ENCODE measurements around the gene PJA2. TPM values are rescaled to one million over a fixed set of nuclear protein-coding genes. Genes with fewer than 3 reads are reported as not detected.

PJA2 gene
- total RNA-seq, 1 experiment from 2014 or later = 54.4 TPM

DNA sequence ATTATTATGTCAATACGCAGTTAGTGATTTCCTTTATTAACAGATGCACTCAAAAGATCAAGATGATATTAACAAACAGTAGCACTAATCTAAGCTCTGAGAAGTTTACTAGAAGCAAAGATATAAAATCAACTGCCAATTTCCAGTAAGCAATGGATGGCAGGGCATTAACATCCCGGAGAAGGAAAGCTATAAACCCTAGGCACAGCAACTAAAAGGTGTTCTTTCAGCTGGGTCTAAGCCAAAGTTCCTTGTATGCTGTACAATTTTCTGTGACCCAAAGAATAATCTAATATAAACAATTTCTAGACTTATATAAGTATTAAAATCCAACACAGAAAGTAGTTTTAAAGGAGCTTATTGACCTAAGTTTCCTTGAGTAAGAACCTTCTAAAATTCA, 39.4 kb downstream of the PJA2 start:
- BruUV-seq (replicated peaks) = no TSS peak
- ChIA-PET POLR2A (interaction anchor here (1.3 to 2.2 kb wide), 3 partner anchors 10 to 85 kb away, joined by 4 to 6 read pairs (median 4); partner anchors contain the start of gene PJA2), CTCF (interaction anchor here (0.8 to 1.0 kb wide), 3 partner anchors 54 to 728 kb away, joined by 3 read pairs; no protein-coding TSS in a partner anchor)
- Mint-ChIP-seq H3K27me3 (ENCODE audit: insufficient read depth, unreplicated experiment) (no peaks in the 10 kb centered on the region), H3K4me3 (ENCODE audit: unreplicated experiment) (no peak overlapping the region), H3K27ac (ENCODE audit: low read depth, unreplicated experiment) (no peak overlapping the region), H3K9me3 (ENCODE audit: unreplicated experiment) (peaks cover 4% of the 10 kb centered on the region), H3K4me1 (ENCODE audit: insufficient read depth, unreplicated experiment) (peaks cover 9% of the 10 kb centered on the region), H3K36me3 (ENCODE audit: insufficient read depth, unreplicated experiment) (peaks cover 44% of the 10 kb centered on the region)
- DNase-seq (ENCODE audit: unreplicated experiment) = no peak
- TF ChIP-seq, protein P1, sequence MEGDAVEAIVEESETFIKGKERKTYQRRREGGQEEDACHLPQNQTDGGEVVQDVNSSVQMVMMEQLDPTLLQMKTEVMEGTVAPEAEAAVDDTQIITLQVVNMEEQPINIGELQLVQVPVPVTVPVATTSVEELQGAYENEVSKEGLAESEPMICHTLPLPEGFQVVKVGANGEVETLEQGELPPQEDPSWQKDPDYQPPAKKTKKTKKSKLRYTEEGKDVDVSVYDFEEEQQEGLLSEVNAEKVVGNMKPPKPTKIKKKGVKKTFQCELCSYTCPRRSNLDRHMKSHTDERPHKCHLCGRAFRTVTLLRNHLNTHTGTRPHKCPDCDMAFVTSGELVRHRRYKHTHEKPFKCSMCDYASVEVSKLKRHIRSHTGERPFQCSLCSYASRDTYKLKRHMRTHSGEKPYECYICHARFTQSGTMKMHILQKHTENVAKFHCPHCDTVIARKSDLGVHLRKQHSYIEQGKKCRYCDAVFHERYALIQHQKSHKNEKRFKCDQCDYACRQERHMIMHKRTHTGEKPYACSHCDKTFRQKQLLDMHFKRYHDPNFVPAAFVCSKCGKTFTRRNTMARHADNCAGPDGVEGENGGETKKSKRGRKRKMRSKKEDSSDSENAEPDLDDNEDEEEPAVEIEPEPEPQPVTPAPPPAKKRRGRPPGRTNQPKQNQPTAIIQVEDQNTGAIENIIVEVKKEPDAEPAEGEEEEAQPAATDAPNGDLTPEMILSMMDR (IDR thresholded peaks at IDR 0.05; ENCODE audit: unreplicated experiment) = no peak
- intact Hi-C loops (cut with micrococcal nuclease) = no loop called here

DNA sequence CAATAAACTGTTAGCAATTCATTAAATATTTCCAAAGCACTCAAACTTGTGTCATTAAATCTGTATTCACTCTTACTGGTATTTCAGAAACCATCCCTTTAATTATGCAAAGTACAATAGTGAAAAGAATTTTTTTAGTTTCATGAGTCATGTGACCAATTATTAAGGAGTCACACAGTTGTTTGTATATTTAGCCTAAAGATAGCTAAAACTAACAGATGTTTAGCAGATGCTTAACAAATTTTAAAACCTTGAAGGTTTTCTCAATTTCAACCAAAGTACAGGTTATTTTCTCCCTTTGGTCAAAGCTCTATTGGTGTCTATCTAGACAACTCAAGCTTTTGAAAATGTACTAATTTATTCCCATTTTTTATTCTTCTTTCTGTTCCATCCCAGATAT, 44.1 kb downstream of the PJA2 start:
- H3K36me3 Mint-ChIP-seq (ENCODE audit: insufficient read depth, unreplicated experiment) = peaks cover 65% of the 10 kb centered on the region

DNA sequence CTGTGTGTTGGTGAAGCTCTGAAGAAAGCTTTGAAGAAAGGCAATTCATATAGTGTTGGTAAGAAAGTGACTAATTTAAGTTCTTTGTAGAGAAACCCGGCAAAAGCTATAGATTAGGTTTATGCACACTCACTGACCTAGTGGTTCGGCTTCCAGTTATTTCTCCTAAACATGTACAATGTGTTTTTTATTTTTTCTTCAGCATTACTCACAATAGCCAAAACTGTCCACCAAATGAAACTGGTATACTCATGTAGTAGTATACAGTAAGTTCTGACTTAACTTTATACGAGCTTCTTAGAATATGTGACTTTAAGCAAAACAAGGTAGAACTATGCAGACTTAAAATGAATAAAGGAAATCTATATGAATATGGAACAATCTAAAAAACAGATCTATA, 44.8 kb downstream of the PJA2 start:
- TF ChIP-seq, protein P1 (IDR thresholded peaks at IDR 0.05; ENCODE audit: unreplicated experiment) = no peak
- Mint-ChIP-seq H3K36me3 (ENCODE audit: insufficient read depth, unreplicated experiment) (peaks cover 66% of the 10 kb centered on the region), H3K27ac (ENCODE audit: low read depth, unreplicated experiment) (no peak overlapping the region), H3K9me3 (ENCODE audit: unreplicated experiment) (peaks cover 4% of the 10 kb centered on the region), H3K27me3 (ENCODE audit: insufficient read depth, unreplicated experiment) (no peaks in the 10 kb centered on the region), H3K4me1 (ENCODE audit: insufficient read depth, unreplicated experiment) (no peaks in the 10 kb centered on the region), H3K4me3 (ENCODE audit: unreplicated experiment) (no peak overlapping the region)
- no TSS peak for BruUV-seq (replicated peaks)
- no peak for DNase-seq (ENCODE audit: unreplicated experiment)
- CTCF ChIA-PET = interaction anchor here (0.6 to 0.9 kb wide), 4 partner anchors 39 to 414 kb away, joined by 3 to 6 read pairs (median 3); no protein-coding TSS in a partner anchor
- POLR2A ChIA-PET = interaction anchor here (0.9 to 2.1 kb wide), 3 partner anchors 9 to 45 kb away, joined by 4 to 11 read pairs (median 5); partner anchors contain the start of gene PJA2
- intact Hi-C loops (cut with micrococcal nuclease) = no loop called here

More for the DNA sequence above, 44.1 kb downstream of the PJA2 start:
- BruUV-seq (replicated peaks) = no TSS peak
- Mint-ChIP-seq H3K27me3 (ENCODE audit: insufficient read depth, unreplicated experiment) (no peaks in the 10 kb centered on the region), H3K27ac (ENCODE audit: low read depth, unreplicated experiment) (no peak overlapping the region), H3K9me3 (ENCODE audit: unreplicated experiment) (peaks cover 4% of the 10 kb centered on the region), H3K4me3 (ENCODE audit: unreplicated experiment) (no peak overlapping the region), H3K4me1 (ENCODE audit: insufficient read depth, unreplicated experiment) (no peaks in the 10 kb centered on the region)
- POLR2A ChIA-PET = interaction anchor here (0.7 to 2.1 kb wide), 4 partner anchors 9 to 345 kb away, joined by 3 to 11 read pairs (median 4); partner anchors contain the start of gene PJA2
- CTCF ChIA-PET = interaction anchor here (0.6 kb wide), 3 partner anchors 415 to 532 kb away, joined by 3 read pairs; no protein-coding TSS in a partner anchor
- no peak for DNase-seq (ENCODE audit: unreplicated experiment)
- TF ChIP-seq, protein P1 (IDR thresholded peaks at IDR 0.05; ENCODE audit: unreplicated experiment) = no peak
- intact Hi-C loops (cut with micrococcal nuclease) = no loop called here

DNA sequence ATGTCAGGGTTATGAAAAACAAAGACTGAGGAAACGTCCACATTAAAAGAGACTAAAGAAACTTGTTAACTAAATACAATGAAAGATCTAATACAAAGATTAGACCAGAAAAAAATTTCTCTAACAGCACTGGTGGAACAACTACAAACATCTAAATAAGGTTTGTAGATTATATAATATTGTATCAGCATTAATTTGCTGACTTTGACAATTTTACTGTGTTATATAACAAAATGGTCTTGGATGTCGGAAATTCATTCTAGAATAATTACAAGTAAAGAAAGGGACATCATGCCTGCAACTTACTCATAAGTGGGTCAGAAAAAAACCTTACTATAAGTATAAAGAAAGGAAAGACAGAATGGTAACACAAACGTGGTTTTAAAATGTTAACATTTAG, 50.1 kb downstream of the PJA2 start:
- no peaks in the 10 kb centered on the region for H3K27me3 Mint-ChIP-seq (ENCODE audit: insufficient read depth, unreplicated experiment)
- peaks cover 44% of the 10 kb centered on the region for H3K36me3 Mint-ChIP-seq (ENCODE audit: insufficient read depth, unreplicated experiment)
- BruUV-seq (replicated peaks) = no TSS peak
- H3K4me3 Mint-ChIP-seq (ENCODE audit: unreplicated experiment) = no peak overlapping the region
- ChIA-PET POLR2A (interaction anchor here (0.7 to 1.1 kb wide), 2 partner anchors 27 to 119 kb away, joined by 3 read pairs; no protein-coding TSS in a partner anchor), CTCF (no interaction called here)
- intact Hi-C loops (cut with micrococcal nuclease) = no loop called here
- DNase-seq (ENCODE audit: unreplicated experiment) = no peak
- no peaks in the 10 kb centered on the region for H3K4me1 Mint-ChIP-seq (ENCODE audit: insufficient read depth, unreplicated experiment)
- H3K27ac Mint-ChIP-seq (ENCODE audit: low read depth, unreplicated experiment) = no peak overlapping the region
- H3K9me3 Mint-ChIP-seq (ENCODE audit: unreplicated experiment) = no peaks in the 10 kb centered on the region
- TF ChIP-seq, protein P1 (IDR thresholded peaks at IDR 0.05; ENCODE audit: unreplicated experiment) = no peak
